GM19463 (cell line): Measurements from ENCODE around the gene SLC25A44.
"Not testable (repeated sequence)": the region's sequence is repeated elsewhere in the genome, so short reads cannot be mapped to it uniquely, and the experiment has no call there.

ENCODE experiments used
- ATAC-seq: cut with Tn5 transposase; IDR thresholded peaks from one replicate; pipeline ENCODE4 v1.9.1; 2021; ENCODE audit warnings: mild to moderate bottlenecking, moderate library complexity; ENCODE audit not compliant: unreplicated experiment

The SLC25A44 gene

GRCh38 chr1:156203331-156203730, 9.4 kb downstream of the SLC25A44 start:
- ATAC-seq: no peak

DNA sequence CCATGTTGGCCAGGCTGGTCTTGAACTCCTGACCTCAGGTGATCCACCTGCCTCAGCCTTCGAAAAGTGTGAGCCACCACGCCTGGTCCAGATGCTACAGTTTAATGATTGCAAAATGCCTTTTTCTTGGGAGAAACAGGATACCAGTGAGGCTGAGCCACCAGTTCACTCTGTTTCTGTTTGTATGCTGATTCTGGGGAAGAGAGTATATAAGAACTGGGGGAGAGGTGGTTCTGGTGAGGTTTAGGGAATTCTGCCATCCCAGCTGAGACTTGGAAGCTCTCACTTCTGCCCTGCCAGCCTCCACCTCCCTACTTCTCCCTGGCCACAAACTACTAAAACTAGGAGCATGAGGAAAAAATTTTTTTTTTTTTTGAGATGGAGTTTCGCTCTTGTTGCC, 10.8 kb downstream of the SLC25A44 start:
- ATAC-seq: no peak

DNA sequence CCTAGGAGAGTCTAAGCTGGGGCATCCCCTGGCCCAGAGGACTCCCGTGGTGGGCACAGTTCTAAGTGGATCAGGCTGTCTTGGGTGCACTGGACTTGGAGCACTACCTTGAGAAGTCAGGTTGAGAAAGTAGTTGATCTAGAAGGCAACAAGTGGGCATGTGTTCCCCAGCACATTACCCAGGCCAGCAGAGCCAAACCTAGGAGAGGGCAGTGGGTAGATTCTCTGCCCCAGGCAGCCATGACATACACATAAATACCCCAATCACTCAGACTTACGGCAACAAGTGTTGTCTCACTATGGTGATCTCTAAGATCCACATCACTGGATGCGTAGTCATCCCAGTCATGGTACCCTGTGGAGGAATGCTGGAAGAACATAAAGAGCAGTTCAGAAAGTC, 17.3 kb downstream of the SLC25A44 start:
- no peak for ATAC-seq

DNA sequence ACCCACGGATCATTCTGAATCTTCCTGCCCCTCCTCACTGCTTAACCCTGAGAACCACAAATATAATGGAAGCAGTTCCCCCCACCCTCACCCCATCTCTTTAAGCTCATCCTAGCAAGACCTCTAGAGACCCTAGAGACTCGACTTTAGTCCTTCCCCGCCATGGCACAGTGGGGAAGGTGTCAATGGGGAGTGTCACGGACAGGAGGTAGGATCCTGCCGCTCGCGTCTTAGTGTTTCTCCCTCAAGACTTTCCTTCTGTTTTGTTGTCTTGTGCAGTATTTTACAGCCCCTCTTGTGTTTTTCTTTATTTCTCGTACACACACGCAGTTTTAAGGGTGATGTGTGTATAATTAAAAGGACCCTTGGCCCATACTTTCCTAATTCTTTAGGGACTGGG, 18.2 kb downstream of the SLC25A44 start:
- no peak for ATAC-seq

GRCh38 chr1:156212833-156213643, 19.1 kb downstream of the SLC25A44 start, which contains the start of gene PMF1:
Gene PMF1, plus strand, starts transcription at chr1:156213007. Its CDS starts 9 bp downstream, at chr1:156213016.
- ATAC-seq: peak; percentile 92

DNA sequence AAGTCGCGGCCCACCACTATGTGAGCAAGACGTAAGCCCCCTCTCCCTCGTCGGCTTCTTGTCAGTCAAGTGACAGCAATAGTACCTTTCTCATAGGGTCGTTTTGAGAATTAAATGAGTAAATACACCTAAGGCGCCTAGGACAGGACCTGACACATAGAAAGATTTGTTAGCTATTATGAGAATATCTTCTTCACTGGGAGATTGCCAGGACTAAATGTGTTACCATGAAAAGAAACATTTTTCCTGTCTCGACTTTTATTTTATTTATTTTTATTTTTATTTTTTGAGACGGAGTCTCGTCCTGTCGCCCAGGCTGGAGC, 19.7 kb downstream of the SLC25A44 start:
- no peak for ATAC-seq

GRCh38 chr1:156214024-156214748, 20.3 kb downstream of the SLC25A44 start:
- no peak for ATAC-seq

DNA sequence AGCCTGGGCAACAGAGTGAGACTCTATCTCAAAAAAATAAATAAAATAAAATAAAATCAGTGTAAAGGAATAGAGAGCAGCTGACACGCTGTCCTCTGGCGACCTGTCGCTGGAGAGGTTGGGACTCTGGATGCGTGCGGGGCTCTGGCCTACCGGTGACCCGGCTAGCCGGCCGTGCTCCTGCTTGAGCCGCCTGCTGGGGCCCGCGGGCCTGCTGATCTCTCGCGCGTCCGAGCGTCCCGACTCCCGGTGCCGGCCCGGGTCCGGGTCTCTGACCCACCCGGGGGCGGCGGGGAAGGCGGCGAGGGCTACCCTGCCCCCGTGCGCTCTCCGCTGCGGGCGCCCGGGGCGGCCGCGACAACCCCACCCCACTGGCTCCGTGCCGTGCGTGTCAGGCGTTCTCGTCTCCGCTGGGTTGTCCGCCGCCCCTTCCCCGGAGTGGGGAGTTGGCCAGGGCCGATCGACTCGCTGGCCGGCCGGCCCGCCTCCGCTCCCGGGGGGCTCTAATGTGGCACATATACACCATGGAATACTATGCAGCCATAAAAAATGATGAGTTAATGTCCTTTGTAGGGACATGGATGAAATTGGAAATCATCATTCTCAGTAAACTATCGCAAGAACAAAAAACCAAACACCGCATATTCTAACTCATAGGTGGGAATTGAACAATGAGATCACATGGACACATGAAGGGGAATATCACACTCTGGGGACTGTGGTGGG, 22.6 kb downstream of the SLC25A44 start:
- not testable (repeated sequence) for ATAC-seq

- no peak for ATAC-seq
These were observed 24.0 kb downstream of the SLC25A44 start for GRCh38 chr1:156217871-156218270.

DNA sequence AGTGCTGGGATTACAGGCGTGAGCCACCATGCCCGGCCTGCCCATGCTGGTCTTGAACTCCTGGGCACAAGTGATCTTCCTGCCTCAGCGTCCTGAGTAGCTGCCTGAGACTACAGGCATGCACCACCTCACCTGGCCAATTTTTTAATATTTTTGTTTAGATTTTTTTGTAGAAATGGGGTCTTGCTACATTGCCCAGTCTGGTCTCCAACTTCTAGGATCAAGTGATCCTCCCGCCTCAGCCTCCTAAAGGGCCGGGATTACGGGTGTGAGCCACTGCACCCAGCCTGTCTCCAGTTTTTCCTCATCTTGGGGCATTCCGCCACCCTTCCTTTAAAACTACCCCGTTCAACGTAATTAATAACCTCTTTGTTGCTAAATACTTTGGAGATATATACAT, 26.3 kb downstream of the SLC25A44 start:
- no peak for ATAC-seq

DNA sequence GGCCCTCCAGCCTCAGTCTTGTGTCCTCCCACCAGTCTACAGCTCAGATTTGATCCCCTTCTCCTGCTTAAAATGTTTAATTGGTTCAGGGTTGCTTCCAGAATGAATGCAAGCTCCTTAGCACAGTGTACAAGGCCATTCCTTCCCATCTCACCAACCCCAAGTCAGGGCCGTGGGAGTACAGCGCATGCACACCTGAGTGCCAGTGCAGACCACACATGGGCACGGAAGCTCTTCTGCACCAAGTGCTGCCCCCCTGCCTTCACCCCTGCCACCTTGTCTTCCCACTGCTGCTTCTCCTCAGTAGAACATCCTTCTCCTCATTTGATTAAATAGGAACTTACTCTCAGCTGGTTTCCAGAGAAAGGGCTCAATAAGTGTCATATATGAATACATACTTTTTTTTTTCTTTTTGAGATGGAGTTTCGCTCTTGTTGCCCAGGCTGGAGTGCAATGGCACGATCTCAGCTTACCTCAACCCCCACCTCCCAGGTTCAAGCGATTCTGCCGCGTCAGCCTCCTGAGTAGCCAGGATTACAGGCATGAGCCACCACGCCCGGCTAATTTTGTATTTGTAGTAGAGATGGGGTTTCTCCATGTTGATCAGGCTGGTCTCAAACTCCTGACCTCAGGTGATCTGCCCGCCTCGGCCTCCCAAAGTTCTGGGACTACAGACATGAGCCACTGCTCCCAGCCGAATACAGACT, 28.2 kb downstream of the SLC25A44 start:
- ATAC-seq: no peak

DNA sequence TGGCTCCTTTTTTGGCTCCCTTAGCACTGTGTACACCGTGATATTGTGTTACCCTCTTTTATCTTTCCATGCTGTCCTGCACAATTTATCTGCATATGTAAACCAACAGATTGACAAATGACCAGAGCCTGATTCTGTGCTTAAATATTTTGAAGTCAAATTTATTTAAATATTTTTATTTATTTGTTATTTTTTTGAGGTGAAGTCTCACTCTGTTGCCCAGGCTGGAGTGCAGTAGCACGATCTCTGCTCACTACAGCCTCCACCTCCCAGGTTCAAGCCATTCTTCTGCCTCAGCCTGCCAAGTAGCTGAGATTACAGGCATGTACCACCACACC, 31.7 kb downstream of the SLC25A44 start:
- ATAC-seq: no peak

DNA sequence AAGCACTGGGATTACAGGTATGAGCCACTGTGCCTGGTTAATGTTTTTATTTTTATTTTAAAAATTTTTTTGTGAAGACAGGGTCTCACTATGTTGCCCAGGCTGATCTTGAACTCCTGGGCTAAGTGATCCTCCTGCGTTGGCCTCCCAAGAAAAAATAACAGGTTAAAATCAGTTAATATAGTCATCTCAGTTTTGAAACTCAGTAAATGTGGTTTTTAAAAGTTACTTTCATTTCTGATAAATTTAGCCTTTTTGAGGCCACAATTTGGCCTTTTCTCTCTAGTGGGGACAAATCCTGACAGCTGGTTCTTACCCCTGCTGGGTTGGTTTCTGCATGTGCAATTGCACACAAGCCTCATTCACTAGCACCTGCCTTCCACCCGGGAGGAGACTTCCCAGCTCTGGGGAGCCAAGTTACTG, 32.2 kb downstream of the SLC25A44 start:
- ATAC-seq: peak; percentile 62

DNA sequence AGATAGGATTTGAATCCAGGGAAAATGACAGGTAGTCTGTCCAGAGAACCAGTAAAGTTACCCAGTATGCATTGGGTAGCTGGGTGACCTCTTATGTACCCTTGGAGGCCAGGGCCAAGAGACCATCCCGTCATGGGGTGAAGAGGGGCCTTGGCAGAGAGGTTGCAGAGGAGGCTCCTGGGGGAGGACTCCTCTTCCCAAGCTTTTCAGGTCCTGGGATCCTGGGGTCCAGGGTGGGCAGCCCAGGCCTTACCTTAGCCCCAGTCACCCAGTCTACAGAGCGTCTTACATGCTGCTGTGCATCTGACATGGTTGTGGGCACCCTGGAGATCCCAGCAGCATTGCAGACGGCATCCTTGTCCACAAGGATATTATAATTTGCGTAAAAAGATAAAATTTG, 32.9 kb downstream of the SLC25A44 start:
- ATAC-seq: no peak

DNA sequence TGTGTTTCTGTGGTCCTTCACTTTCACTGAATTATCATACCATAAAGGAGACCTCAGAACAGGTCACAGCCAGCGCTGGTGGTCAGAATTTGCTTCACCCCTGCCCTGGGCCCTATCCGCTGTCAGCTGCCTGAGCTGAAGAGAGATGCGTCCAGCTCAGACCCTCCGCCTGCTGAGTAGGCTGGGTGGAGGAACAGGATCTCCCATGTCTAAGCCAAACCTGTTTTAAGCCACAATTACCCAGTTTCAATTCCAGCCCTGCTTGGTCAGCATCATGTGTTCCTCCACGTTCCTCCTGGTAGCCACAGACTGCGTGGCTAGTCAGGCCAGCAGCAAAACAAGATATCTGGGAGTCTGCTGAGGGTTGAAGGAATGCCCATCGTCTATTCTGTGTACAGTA, 34.6 kb downstream of the SLC25A44 start:
- no peak for ATAC-seq

DNA sequence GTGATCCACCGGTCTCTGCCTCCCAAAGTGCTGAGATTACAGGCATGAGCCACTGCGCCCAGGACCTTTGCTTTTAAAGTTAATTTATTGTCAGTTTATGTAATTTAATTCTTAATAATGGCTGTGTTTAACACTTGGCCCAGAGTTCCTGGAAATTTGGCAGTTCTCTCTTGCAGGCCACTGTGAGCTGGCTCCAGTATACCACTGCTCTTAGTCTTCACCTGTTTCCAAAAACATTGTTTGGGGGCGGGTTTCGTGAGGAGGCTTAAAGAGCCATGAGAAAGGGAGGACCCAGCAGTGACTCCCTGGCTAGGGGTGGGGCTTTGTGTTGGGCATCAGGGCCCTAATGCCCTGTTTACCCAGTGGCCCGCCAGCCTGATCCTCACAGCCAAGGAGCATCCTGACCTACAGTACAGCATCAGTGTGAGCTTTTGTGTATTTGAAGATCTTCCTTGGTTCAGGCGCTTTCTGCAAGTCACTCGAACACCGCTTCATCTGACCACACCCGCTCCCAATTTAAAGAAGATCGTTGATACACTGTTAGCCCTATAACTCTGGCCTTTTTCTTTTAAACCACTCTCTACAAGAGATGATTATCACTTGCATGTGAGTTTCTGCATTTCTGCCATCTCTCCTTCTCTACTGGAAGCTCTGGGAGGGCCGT, 36.0 kb downstream of the SLC25A44 start:
- ATAC-seq: no peak

DNA sequence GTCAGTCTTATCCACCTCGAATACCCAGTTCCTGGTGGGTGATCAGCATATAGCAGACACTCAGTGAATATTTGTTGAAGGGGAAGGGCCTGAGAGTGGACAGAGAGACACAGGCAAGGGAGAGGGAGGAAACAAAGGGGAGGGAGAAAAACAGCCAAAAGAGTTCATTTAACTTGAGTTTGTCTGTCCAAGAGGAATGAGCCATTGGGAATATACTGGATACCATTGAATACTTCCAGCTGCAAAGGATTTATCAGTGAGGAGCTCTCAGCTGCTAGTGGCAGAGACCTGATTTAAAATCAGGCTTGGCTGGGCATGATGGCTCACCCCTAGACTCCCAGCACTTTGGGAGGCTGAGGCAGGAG, 36.6 kb downstream of the SLC25A44 start:
- ATAC-seq: no peak

- no peak for ATAC-seq
These were observed 38.4 kb downstream of the SLC25A44 start for GRCh38 chr1:156232201-156232894.

DNA sequence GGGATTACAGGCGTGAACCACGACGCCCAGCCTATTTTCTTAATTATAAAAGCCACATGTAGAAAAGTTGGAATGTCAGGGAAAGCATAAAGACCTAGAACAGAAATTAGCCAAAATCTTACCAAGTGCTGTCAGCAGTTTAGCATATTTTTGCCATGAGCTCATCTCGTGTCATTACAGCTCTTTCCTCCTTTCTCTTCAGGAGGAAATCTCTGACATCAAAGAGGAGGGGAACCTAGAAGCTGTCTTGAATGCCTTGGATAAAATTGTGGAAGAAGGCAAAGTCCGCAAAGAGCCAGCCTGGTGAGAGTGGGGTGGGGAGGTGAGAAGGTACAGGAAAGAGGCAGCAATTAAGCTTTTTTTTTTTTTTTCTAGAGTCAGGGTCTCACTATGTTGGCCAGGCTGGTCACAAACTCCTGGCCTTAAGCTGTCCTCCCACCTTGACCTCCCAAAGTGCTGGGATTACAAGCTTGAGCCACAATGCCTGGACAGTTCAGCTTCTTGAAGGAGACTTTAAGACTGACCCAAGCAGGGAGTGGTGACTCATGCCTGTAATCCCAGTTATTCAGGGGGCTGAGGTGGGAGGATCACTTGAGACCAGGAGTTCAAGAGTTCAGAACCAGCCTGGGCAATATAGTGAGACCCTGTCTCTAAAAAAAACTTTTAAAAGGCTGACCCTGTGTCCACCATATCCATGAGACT, 39.7 kb downstream of the SLC25A44 start:
- no peak for ATAC-seq

DNA sequence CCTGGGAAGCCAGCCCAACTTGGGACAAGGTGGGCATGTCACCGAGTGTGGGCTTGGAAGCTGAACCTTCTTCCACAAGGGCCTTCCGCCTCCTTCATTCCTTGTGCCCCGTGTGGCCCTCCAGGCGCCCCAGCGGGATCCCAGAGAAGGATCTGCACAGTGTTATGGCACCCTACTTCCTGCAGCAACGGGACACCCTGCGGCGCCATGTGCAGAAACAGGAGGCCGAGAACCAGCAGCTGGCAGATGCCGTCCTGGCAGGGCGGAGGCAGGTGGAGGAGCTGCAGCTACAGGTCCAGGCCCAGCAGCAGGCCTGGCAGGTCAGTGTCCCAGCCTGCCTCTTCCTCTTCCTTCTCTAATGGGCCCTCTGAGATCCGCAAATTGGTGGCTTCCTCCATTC, 42.3 kb downstream of the SLC25A44 start:
- no peak for ATAC-seq
